ENCODE measurements around the gene MPPED1.

DNA sequence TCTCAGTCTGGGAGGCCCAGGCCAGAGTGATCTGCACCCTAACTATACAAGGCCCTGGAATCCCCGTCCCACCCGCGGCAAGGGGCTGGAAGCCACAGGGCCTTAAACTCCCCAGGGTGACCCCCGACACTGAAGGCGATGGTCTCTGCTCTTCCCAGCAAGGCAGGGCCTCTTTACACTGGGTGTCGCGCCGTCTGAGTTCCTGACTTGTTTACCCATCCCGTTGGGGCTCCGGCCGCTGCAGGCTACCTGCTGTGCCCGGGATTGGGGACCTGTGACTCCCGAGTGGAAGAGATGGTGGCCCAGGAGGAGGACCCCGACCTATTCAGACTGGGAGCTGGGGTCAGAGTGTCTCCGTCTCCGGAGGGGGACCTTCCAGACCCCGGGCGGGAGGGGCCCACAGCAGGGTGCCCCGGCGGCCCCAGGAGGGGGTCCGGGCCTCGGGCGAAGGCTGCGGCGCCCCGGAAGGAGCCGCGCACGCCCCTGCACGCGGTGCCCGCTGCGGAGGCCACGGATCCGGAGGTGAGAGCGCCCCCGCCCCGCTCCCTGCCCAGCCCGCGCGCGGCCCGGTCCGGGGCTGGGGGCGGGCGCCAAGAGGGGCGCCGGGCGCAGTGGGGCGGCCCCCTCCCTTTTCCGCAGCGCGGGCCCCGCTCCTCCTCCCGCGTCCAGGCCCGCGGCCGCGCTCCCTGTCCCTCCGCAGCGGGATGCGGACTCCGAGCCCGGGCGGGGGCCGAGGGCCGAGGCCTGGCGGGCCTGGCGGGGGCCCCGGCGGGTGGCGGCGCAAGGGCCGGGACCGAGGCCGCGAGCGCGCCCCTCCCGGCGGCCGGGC is 560 bp upstream of the MPPED1 start:
- no peak for TF ChIP-seq CTCF (IDR thresholded peaks at IDR 0.05)
- TF ChIP-seq POLR2A (IDR thresholded peaks at IDR 0.05), result no peak
- TF ChIP-seq EP300 (IDR thresholded peaks at IDR 0.05), result no peak
- TF ChIP-seq POLR2AphosphoS5 (IDR thresholded peaks at IDR 0.05), result no peak

Measured in suprapubic skin (tissue), 4 donors.